CD4-positive, alpha-beta T cell treated with Interleukin-12 subunit alpha and Interleukin-12 subunit beta, for 1 hour (primary cell): Measurements from ENCODE around the gene CCDC74A.
"Not testable (repeated sequence)": the region's sequence is repeated elsewhere in the genome, so short reads cannot be mapped to it uniquely, and the experiment has no call there.

Experiments
- DNase-seq: peaks from one replicate; pipeline ENCODE4 v3.0.0-alpha.2; 2020

Gene CCDC74A

DNA sequence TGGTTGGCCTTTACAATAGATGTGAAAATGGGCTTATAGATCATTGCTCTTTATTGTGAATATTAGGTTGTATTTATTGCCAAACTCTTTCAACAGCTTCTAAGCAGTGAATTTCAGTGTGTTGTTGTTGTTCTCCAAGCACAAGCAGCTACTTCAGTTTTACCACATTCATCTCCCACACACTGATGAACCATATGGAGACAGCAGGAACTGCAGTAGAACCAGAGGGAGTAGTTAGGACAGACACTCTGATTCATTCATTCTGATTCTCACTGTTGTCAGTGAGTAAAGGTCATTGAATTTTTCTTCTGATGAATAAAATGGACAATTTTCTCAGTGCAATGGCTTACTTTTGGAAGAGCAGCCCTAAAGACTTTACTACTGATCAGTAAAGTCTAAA lies 40.2 kb downstream of the CCDC74A start:
- DNase-seq, result no peak

DNA sequence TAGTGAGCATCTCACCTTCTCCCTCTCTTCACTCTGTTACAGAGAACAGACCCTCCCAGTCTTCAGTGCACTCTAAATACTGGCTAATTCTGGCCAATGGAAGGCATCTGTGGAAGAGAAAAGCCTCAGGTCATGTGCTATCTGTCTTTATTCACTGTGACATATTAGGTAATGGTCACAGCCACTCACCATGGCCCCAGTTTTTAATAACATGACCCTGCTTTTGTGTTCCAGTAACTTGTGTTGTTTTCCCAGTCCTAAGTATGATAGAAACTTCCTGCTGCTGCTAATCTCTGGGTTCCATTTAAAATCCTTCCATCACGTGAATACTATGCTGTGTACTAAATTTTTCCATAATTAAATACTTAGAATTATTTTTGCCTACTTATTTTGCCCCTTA lies 40.7 kb downstream of the CCDC74A start:
- not testable (repeated sequence) for DNase-seq

DNA sequence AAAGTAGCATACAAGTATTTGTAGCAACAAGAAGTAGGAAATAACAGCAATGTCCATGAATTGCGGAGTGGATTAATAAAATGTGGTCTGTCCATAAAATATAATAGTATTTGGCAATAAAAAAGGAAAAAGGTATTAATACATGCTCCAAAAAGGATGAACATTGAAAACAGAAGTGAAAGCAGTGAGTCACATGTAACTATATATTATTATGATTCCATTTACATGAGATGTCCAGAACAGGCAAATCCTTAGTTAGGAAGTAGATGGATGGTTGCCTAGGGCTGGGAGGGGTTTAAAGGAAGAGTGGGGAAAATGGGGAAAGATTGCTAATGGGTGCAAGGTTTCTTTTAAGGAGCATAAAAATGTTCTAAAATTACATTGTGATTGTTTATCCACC lies 44.5 kb downstream of the CCDC74A start:
- DNase-seq, result no peak

DNA sequence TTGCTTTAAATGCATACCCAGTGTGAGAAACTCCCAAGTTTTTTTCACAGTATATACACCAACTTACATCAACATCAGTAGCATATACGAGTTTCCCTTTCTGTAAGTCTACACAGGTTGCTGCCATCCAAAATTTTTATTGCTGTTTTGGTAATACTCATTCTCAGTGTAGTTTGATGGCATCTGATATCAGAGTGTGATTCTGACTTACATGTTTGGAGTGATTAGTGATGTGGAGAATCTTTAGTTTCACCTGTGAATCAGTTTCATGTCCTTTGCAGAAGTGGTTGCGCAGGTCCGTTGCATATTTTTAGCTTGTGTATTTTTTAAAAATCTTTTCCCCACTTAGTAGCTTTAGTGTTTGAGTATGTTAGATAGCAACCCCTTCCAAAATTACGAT lies 50.1 kb downstream of the CCDC74A start:
- DNase-seq, result no peak

DNA sequence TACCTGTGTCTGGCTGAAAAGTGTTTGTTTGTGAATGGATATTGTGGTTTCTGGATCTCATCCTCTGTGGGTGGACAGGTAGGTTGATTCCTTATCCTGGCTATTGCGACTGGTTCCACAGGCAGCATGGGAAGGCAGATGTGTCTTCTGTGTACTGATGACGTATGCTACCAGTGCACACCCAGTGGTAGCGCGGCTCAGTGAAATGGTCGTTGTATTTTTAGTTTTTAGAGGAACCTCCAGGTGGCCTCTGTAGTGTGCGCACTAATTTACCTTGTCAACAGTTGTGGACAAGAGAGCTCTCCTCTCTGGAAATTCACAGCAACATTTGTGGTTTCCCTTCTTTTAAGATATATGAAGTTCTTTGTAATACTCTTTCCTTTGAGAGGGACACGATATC lies 52.5 kb downstream of the CCDC74A start:
- no peak for DNase-seq
